IPS-18a (cell line): ENCODE results near the gene SLC16A1.
"Not testable (repeated sequence)": the region's sequence is repeated elsewhere in the genome, so short reads cannot be mapped to it uniquely, and the experiment has no call there.

Experiments
- H3K27ac ChIP-seq: one replicate; pipeline ENCODE4 v1.5.1; 2013; ENCODE audit warnings: low read length
- H3K27me3 ChIP-seq: one replicate; pipeline ENCODE4 v1.6.1; 2013; ENCODE audit warnings: mild to moderate bottlenecking, low read length; ENCODE audit not compliant: control insufficient read depth, insufficient read depth
- H3K36me3 ChIP-seq: one replicate; pipeline ENCODE4 v1.6.1; 2013; ENCODE audit warnings: low read depth, low read length; ENCODE audit not compliant: control insufficient read depth
- H3K4me1 ChIP-seq: one replicate; pipeline ENCODE4 v1.6.1; 2013; ENCODE audit warnings: low read depth, low read length; ENCODE audit not compliant: control insufficient read depth
- H3K4me3 ChIP-seq: one replicate; pipeline ENCODE4 v1.5.1; 2013; ENCODE audit warnings: low read length
- H3K9ac ChIP-seq: one replicate; pipeline ENCODE4 v1.6.1; 2013; ENCODE audit warnings: mild to moderate bottlenecking, low read length, moderate library complexity
- H3K9me3 ChIP-seq: one replicate; pipeline ENCODE4 v1.6.1; 2013; ENCODE audit warnings: low read depth, low read length; ENCODE audit not compliant: control insufficient read depth

Gene SLC16A1

GRCh38 chr1:112988367-112988766 is 32.4 kb upstream of the SLC16A1 start:
- no peak overlapping the region for H3K27ac ChIP-seq
- H3K27me3 ChIP-seq = no peaks in the 10 kb centered on the region
- no peak overlapping the region for H3K9ac ChIP-seq
- H3K36me3 ChIP-seq = no peaks in the 10 kb centered on the region
- H3K9me3 ChIP-seq = no peaks in the 10 kb centered on the region
- no peak overlapping the region for H3K4me3 ChIP-seq
- peaks cover 4% of the 10 kb centered on the region for H3K4me1 ChIP-seq

- Histone ChIP-seq H3K27me3 (no peaks in the 10 kb centered on the region), H3K27ac (no peak overlapping the region), H3K4me1 (no peaks in the 10 kb centered on the region), H3K9me3 (no peaks in the 10 kb centered on the region), H3K9ac (no peak overlapping the region), H3K36me3 (no peaks in the 10 kb centered on the region), H3K4me3 (no peak overlapping the region)
Measured at GRCh38 chr1:112985123-112985522, 29.1 kb upstream of the SLC16A1 start.

DNA sequence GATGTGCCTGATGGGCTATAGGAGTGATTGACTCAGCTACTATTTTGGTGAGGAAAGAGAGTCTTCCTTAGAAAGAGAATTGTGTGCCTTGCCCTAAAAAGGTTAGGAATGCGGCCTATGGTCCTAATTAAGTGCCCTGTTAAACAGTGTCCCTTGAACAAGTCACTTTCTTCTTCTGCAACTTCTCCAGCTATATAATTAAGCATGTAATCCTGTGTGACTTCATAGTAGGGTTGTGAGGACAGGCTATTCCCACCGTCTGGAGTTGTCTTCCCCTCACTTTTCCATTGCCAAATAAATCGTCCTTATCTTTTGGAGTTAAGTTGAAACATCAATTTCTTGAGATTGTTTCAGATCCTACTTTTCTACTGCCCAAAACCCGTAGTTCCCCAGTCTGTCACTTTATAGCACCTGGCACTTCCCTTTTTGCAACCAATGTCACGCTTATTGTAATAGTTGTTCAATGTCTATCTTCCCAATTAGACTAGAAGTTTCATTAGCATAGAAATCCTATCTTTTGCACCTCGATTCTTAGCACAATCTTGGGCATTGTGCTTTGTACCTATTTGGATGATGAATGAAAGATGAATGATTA is 27.6 kb upstream of the SLC16A1 start:
- Histone ChIP-seq H3K36me3 (no peaks in the 10 kb centered on the region), H3K27me3 (no peaks in the 10 kb centered on the region), H3K27ac (no peak overlapping the region), H3K9ac (no peak overlapping the region), H3K4me1 (no peaks in the 10 kb centered on the region), H3K9me3 (no peaks in the 10 kb centered on the region), H3K4me3 (no peak overlapping the region)

GRCh38 chr1:112982853-112983536 is 27.0 kb upstream of the SLC16A1 start:
- Histone ChIP-seq H3K4me3 (no peak overlapping the region), H3K36me3 (no peaks in the 10 kb centered on the region), H3K9ac (no peak overlapping the region), H3K9me3 (no peaks in the 10 kb centered on the region), H3K27ac (no peak overlapping the region), H3K4me1 (no peaks in the 10 kb centered on the region), H3K27me3 (no peaks in the 10 kb centered on the region)

DNA sequence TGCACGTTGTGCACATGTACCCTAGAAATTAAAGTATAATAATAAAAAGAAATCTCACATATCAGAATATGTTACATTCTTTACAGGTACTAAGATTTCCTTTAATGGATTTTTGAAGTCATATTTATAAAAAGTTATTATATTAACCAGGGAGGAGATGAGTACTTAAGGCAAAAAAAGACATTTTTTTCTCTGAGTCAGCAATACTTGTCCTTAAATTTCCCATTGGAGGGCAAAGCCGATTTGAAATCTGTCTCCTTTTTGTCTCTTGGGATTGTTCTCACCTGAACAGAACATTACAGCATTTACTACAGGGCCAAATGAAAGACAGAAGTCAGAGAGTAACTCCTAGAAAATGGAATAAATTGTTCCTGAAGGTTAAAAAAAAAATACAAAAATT is 26.3 kb upstream of the SLC16A1 start:
- no peak overlapping the region for H3K4me3 ChIP-seq
- no peaks in the 10 kb centered on the region for H3K9me3 ChIP-seq
- H3K36me3 ChIP-seq = no peaks in the 10 kb centered on the region
- H3K27me3 ChIP-seq = no peaks in the 10 kb centered on the region
- H3K9ac ChIP-seq = no peak overlapping the region
- no peak overlapping the region for H3K27ac ChIP-seq
- H3K4me1 ChIP-seq = no peaks in the 10 kb centered on the region

- not testable (repeated sequence) for H3K27ac ChIP-seq, H3K4me1 ChIP-seq, H3K4me3 ChIP-seq, H3K36me3 ChIP-seq, H3K9ac ChIP-seq, H3K27me3 ChIP-seq, H3K9me3 ChIP-seq
Measured at GRCh38 chr1:112981834-112982233, 25.8 kb upstream of the SLC16A1 start.

DNA sequence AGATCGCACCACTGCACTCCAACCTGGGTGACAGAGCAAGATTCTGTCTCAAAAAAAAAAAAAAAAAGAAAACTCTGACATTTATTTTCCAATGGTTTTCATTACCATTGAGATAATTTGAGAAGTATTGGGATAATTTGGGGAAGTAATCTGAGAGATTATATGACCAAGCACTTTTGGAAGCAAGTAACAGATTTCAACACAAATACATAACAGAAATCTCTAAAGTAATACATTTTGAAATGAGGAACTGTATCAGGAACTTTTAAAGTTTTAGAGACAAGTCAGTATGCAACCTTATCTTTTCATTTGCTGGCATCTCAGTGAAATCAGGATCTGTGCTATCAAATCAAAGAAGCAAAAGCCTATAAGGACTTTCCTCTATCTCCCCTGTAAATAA is 25.4 kb upstream of the SLC16A1 start:
- Histone ChIP-seq H3K36me3 (no peaks in the 10 kb centered on the region), H3K4me1 (no peaks in the 10 kb centered on the region), H3K27ac (no peak overlapping the region), H3K4me3 (no peak overlapping the region), H3K9me3 (no peaks in the 10 kb centered on the region), H3K27me3 (no peaks in the 10 kb centered on the region), H3K9ac (no peak overlapping the region)

DNA sequence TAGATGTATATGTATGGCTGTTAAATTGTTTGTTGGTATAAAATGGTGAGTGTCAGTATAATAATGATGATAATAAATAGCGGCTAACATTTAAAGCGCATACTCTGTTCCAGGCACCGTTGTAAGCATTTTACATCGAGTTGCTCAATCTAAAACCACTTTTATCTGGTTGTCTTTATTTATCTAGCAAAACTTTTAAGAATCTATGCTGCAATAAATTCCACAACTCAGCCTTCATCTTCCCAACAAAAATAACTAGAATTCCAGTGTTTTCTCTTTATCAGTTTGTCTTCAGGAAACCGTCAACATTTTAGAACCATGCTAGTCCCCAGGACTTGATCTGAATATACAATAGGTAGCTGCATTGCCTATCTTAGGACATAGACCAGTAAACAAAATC is 19.3 kb upstream of the SLC16A1 start:
- Histone ChIP-seq H3K9me3 (no peaks in the 10 kb centered on the region), H3K27ac (no peak overlapping the region), H3K9ac (no peak overlapping the region), H3K4me3 (no peak overlapping the region), H3K36me3 (peaks cover 10% of the 10 kb centered on the region), H3K27me3 (no peaks in the 10 kb centered on the region), H3K4me1 (no peaks in the 10 kb centered on the region)

- Histone ChIP-seq H3K27ac (no peak overlapping the region), H3K36me3 (peaks cover 13% of the 10 kb centered on the region), H3K9ac (no peak overlapping the region), H3K27me3 (no peaks in the 10 kb centered on the region), H3K4me1 (no peaks in the 10 kb centered on the region), H3K9me3 (no peaks in the 10 kb centered on the region), H3K4me3 (no peak overlapping the region)
Measured at GRCh38 chr1:112974646-112975045, 18.6 kb upstream of the SLC16A1 start.

- Histone ChIP-seq H3K27ac (no peak overlapping the region), H3K4me1 (no peaks in the 10 kb centered on the region), H3K27me3 (no peaks in the 10 kb centered on the region), H3K36me3 (peaks cover 13% of the 10 kb centered on the region), H3K9me3 (no peaks in the 10 kb centered on the region), H3K9ac (no peak overlapping the region), H3K4me3 (no peak overlapping the region)
Measured at GRCh38 chr1:112973788-112974187, 17.8 kb upstream of the SLC16A1 start.

- no peaks in the 10 kb centered on the region for H3K27me3 ChIP-seq
- no peak overlapping the region for H3K9ac ChIP-seq
- H3K9me3 ChIP-seq = no peaks in the 10 kb centered on the region
- H3K27ac ChIP-seq = no peak overlapping the region
- H3K4me1 ChIP-seq = no peaks in the 10 kb centered on the region
- H3K4me3 ChIP-seq = no peak overlapping the region
- peaks cover 34% of the 10 kb centered on the region for H3K36me3 ChIP-seq
Measured at GRCh38 chr1:112971006-112971405, 15.0 kb upstream of the SLC16A1 start.

DNA sequence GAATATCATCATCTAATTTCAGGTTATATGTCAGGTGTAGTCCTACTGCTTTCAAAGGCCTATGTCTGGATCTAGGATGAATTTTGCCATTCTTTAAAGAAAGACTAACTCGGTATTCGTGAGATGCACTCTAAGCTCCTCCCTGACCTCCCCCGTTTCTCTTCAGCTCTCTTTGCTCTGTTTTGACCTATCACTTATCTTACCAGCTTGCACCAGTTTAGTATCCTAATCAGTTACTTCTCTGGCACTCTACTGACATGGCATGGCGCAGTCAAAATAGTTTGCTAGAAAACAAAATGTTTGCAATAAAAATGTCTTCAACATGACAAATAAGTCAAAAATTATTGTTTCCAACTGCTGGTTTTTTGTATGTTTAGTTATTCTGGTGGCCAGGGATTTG is 8.4 kb upstream of the SLC16A1 start:
- H3K36me3 ChIP-seq = peaks cover 51% of the 10 kb centered on the region
- H3K9ac ChIP-seq = no peak overlapping the region
- no peaks in the 10 kb centered on the region for H3K4me1 ChIP-seq
- no peaks in the 10 kb centered on the region for H3K27me3 ChIP-seq
- no peak overlapping the region for H3K4me3 ChIP-seq
- no peak overlapping the region for H3K27ac ChIP-seq
- H3K9me3 ChIP-seq = no peaks in the 10 kb centered on the region
